Left lung (tissue), 10 donors: ENCODE data around the gene PSME2. TPM values are rescaled to one million over a fixed set of nuclear protein-coding genes. Genes with fewer than 3 reads are reported as not detected.

ENCODE experiments used
- ATAC-seq: fragments of 200-7000 bp; cut with Tn5 transposase; one replicate; pipeline ENCODE4 v1.9.1; 2020; ENCODE audit warnings: moderate library complexity
- DNase-seq, 4 donors: peaks; one replicate each; pipeline ENCODE4 v3.0.0-alpha.2; 2013 to 2020
- H3K27ac ChIP-seq, 2 donors: fragments of 200-600 bp; sonication (generic) in 1 of 2; one replicate each; pipeline versions ENCODE4 v1.5.0 to v1.8.0; 2020 to 2021
- H3K27me3 ChIP-seq, 2 donors: fragments of 200-600 bp; sonication (generic) in 1 of 2; one replicate each; pipeline versions ENCODE4 v1.5.0 to v1.8.0; 2020 to 2021
- H3K36me3 ChIP-seq, 2 donors: fragments of 200-600 bp; sonication (generic) in 1 of 2; one replicate each; pipeline versions ENCODE4 v1.5.0 to v1.8.0; 2020 to 2021
- H3K4me1 ChIP-seq, 2 donors: fragments of 200-600 bp; one replicate each; pipeline ENCODE4 v1.8.0; 2021
- H3K4me3 ChIP-seq, 2 donors: fragments of 200-600 bp; sonication (generic) in 1 of 2; one replicate each; pipeline versions ENCODE4 v1.5.0 to v1.8.0; 2020 to 2021; ENCODE audit warnings: mild to moderate bottlenecking in 1 of 2
- H3K9me3 ChIP-seq, 2 donors: fragments of 200-600 bp; sonication (generic) in 1 of 2; one replicate each; pipeline versions ENCODE4 v1.5.0 to v1.8.0; 2020 to 2021
- CTCF ChIP-seq, 2 donors: fragments of 200-600 bp; sonication (generic) in 1 of 2; IDR thresholded peaks; one replicate each; pipeline versions ENCODE4 v1.5.0 to v1.8.0; 2021; ENCODE audit warnings: antibody characterized with exemption in 2 of 2
- intact Hi-C, 2 donors: fragments of 100-400 bp; cut with DNase I; formaldehyde crosslinking; loops; one replicate each; pipeline versions ENCODE4 v1.11.2 to v1.14.2; 2022
- microRNA-seq, 2 donors: library from miRNA; unstranded; fragments of <30 nt; microRNA quantifications; one replicate each; pipeline ENCODE4, GENCODE V29; 2019
- polyA plus RNA-seq, 6 donors: library from polyadenylated mRNA; unstranded; fragments of 120-200 nt; gene quantifications; one replicate each; pipeline ENCODE4 v1.2.1, GENCODE V29; 2013; ENCODE audit not compliant: insufficient read length in 6 of 6
- total RNA-seq, 2 donors: library from RNA; stranded (reverse); fragmentation: NEBNext Ultra II Directional; extraction: Animal tissue kit (Norgen Biotek cat#: 25700); gene quantifications; one replicate each; pipeline ENCODE4 v1.2.1, GENCODE V29; 2021
- donor health status: DM: no; HTN: yes; CAD: no.
- donor health status: DM: no; HTN: no; CAD: no.

The PSME2 gene
- total and polyA plus RNA-seq, 8 donors: 126 to 224 (median 159) TPM

- H3K9me3 ChIP-seq: no peaks in the 10 kb centered on the region
- ATAC-seq (peak; percentile 94), DNase-seq (peak in 3 of 4 donors; percentile 94 to 99 (median 96))
- H3K4me1 ChIP-seq: peaks cover 6 to 46% of the 10 kb centered on the region in 2 donors
- peaks cover 0 to 22% of the 10 kb centered on the region in 2 donors for H3K36me3 ChIP-seq
- intact Hi-C loops: loop anchor here in 1 of 2 donors (10.0 kb wide), 1 partner anchor 79 kb away; no protein-coding TSS in a partner anchor
- no peak for TF ChIP-seq CTCF (IDR thresholded peaks at IDR 0.05)
- no peaks in the 10 kb centered on the region for H3K27me3 ChIP-seq
- peak within 1 kb of the TSS; percentile 95 for H3K27ac ChIP-seq
- peak within 1 kb of the TSS; percentile 89 to 93 for H3K4me3 ChIP-seq
These were observed 52.2 kb downstream of the PSME2 start, which contains the start of gene PCK2 for GRCh38 chr14:24093901-24094840. Gene PCK2, plus strand, starts transcription at chr14:24094311. Its CDS starts 95 bp downstream, at chr14:24094406.

Small RNA genes lying within 50 kb of the gene (microRNA-seq; reads per million reads assigned to microRNA genes)
- 0 to 0.27 reads per million in 2 donors for gene MIR7703

Other genes starting within 250 kb of the PSME2 start
Only the 30 nearest of the 31 such genes appear.
- gene DHRS4, start 192.8 kb downstream of the PSME2 start, total RNA-seq: 10 to 100 TPM; 28.1 to 36.5 TPM
- 10 to 100 TPM; 34.5 to 41.4 (median 39.1) TPM for gene DHRS4, start 192.8 kb downstream of the PSME2 start, polyA plus RNA-seq
- 10 to 100 TPM; 13.8 to 24.9 TPM for gene DHRS4L2, start 157.7 kb downstream of the PSME2 start, total RNA-seq
- 10 to 100 TPM; 26.1 to 32.8 (median 27.3) TPM for gene DHRS4L2, start 157.7 kb downstream of the PSME2 start, polyA plus RNA-seq
- 1 to 10 TPM; 1.0 to 2.3 TPM for gene CARMIL3, start 94.6 kb downstream of the PSME2 start, total RNA-seq
- gene CARMIL3, start 94.6 kb downstream of the PSME2 start, polyA plus RNA-seq: 1 to 10 TPM; 1.1 to 2.3 (median 1.4) TPM
- gene CPNE6, start 75.0 kb downstream of the PSME2 start, total RNA-seq: not detected
- under 1 TPM in 1 of 6 donors, not detected in 5; 0.12 TPM for gene CPNE6, start 75.0 kb downstream of the PSME2 start, polyA plus RNA-seq
- 10 to 100 TPM; 36.5 to 61.3 TPM for gene PCK2, start 52.3 kb downstream of the PSME2 start, total RNA-seq
- gene PCK2, start 52.3 kb downstream of the PSME2 start, polyA plus RNA-seq: 10 to 100 TPM; 12.9 to 18.9 (median 15.7) TPM
- 10 to 100 TPM; 56.4 to 65.1 TPM for gene DCAF11, start 31.8 kb downstream of the PSME2 start, total RNA-seq
- gene DCAF11, start 31.8 kb downstream of the PSME2 start, polyA plus RNA-seq: 10 to 100 TPM; 60.6 to 76.3 (median 67.6) TPM
- 1 to 10 TPM; 1.6 to 2.7 TPM for gene NRL, start 31.7 kb downstream of the PSME2 start, total RNA-seq
- 1 to 10 TPM in 5 of 6 donors, under 1 TPM in 1; 0.97 to 1.8 (median 1.4) TPM for gene NRL, start 31.7 kb downstream of the PSME2 start, polyA plus RNA-seq
- gene FITM1, start 16.0 kb downstream of the PSME2 start, total RNA-seq: under 1 TPM; 0.68 to 0.76 TPM
- 1 to 10 TPM in 4 of 6 donors, under 1 TPM in 2; 0.77 to 1.5 (median 1.0) TPM for gene FITM1, start 16.0 kb downstream of the PSME2 start, polyA plus RNA-seq
- gene PSME1, start 10.4 kb downstream of the PSME2 start, total RNA-seq: 100 to 1,000 TPM; 190 to 203 TPM
- 100 to 1,000 TPM; 189 to 236 (median 221) TPM for gene PSME1, start 10.4 kb downstream of the PSME2 start, polyA plus RNA-seq
- gene EMC9, start 5.0 kb downstream of the PSME2 start, total RNA-seq: 10 to 100 TPM; 16.2 to 18.1 TPM
- 10 to 100 TPM; 13.5 to 24.3 (median 23.0) TPM for gene EMC9, start 5.0 kb downstream of the PSME2 start, polyA plus RNA-seq
- gene RNF31, start 888 bp upstream of the PSME2 start, total RNA-seq: 10 to 100 TPM; 49.3 to 61.5 TPM
- 10 to 100 TPM; 42.4 to 69.9 (median 54.6) TPM for gene RNF31, start 888 bp upstream of the PSME2 start, polyA plus RNA-seq
- gene IRF9, start 14.7 kb upstream of the PSME2 start, total RNA-seq: 100 to 1,000 TPM in 1 of 2 donors, 10 to 100 TPM in 1; 95.6 to 131 TPM
- gene IRF9, start 14.7 kb upstream of the PSME2 start, polyA plus RNA-seq: 10 to 100 TPM; 53.4 to 69.9 (median 61.2) TPM
- 10 to 100 TPM; 27.0 to 31.6 TPM for gene REC8, start 25.5 kb upstream of the PSME2 start, total RNA-seq
- gene REC8, start 25.5 kb upstream of the PSME2 start, polyA plus RNA-seq: 10 to 100 TPM; 38.5 to 66.0 (median 44.3) TPM
- 10 to 100 TPM; 25.0 to 62.4 TPM for gene IPO4, start 42.2 kb upstream of the PSME2 start, total RNA-seq
- gene IPO4, start 42.2 kb upstream of the PSME2 start, polyA plus RNA-seq: 10 to 100 TPM; 22.6 to 39.5 (median 29.0) TPM
- 10 to 100 TPM; 64.9 to 72.5 TPM for gene TM9SF1, start 48.8 kb upstream of the PSME2 start, total RNA-seq
- 10 to 100 TPM; 28.1 to 37.6 (median 32.4) TPM for gene TM9SF1, start 48.8 kb upstream of the PSME2 start, polyA plus RNA-seq
- gene TSSK4, start 59.1 kb upstream of the PSME2 start, total RNA-seq: under 1 TPM; 0.37 to 0.55 TPM
- gene TSSK4, start 59.1 kb upstream of the PSME2 start, polyA plus RNA-seq: 10 to 100 TPM in 5 of 6 donors, 1 to 10 TPM in 1; 9.6 to 16.1 (median 13.7) TPM
- 10 to 100 TPM; 35.0 to 46.7 TPM for gene CHMP4A, start 66.9 kb upstream of the PSME2 start, total RNA-seq
- gene CHMP4A, start 66.9 kb upstream of the PSME2 start, polyA plus RNA-seq: 10 to 100 TPM; 52.8 to 64.6 (median 58.8) TPM
- gene MDP1, start 69.5 kb upstream of the PSME2 start, total RNA-seq: 10 to 100 TPM; 12.4 to 13.8 TPM
- gene MDP1, start 69.5 kb upstream of the PSME2 start, polyA plus RNA-seq: 10 to 100 TPM in 5 of 6 donors, 1 to 10 TPM in 1; 9.8 to 19.4 (median 11.7) TPM
- 100 to 1,000 TPM; 162 to 163 TPM for gene NEDD8, start 85.8 kb upstream of the PSME2 start, total RNA-seq
- gene NEDD8, start 85.8 kb upstream of the PSME2 start, polyA plus RNA-seq: 100 to 1,000 TPM; 185 to 219 (median 203) TPM
- gene GMPR2, start 86.3 kb upstream of the PSME2 start, total RNA-seq: 10 to 100 TPM; 63.6 to 69.6 TPM
- 100 to 1,000 TPM in 4 of 6 donors, 10 to 100 TPM in 2; 96.6 to 117 (median 114) TPM for gene GMPR2, start 86.3 kb upstream of the PSME2 start, polyA plus RNA-seq
- gene TINF2, start 96.0 kb upstream of the PSME2 start, total RNA-seq: 100 to 1,000 TPM; 105 to 110 TPM
- 10 to 100 TPM; 52.2 to 67.0 (median 58.3) TPM for gene TINF2, start 96.0 kb upstream of the PSME2 start, polyA plus RNA-seq
- 1 to 10 TPM; 7.6 to 9.6 TPM for gene TGM1, start 116.6 kb upstream of the PSME2 start, total RNA-seq
- gene TGM1, start 116.6 kb upstream of the PSME2 start, polyA plus RNA-seq: 1 to 10 TPM; 2.6 to 4.3 (median 3.2) TPM
- gene RABGGTA, start 125.0 kb upstream of the PSME2 start, total RNA-seq: 10 to 100 TPM; 49.3 to 53.3 TPM
- 10 to 100 TPM; 20.2 to 28.7 (median 25.6) TPM for gene RABGGTA, start 125.0 kb upstream of the PSME2 start, polyA plus RNA-seq
- 10 to 100 TPM; 24.9 to 50.2 TPM for gene DHRS1, start 153.2 kb upstream of the PSME2 start, total RNA-seq
- gene DHRS1, start 153.2 kb upstream of the PSME2 start, polyA plus RNA-seq: 10 to 100 TPM; 37.7 to 55.5 (median 42.6) TPM
- gene NOP9, start 153.2 kb upstream of the PSME2 start, total RNA-seq: 10 to 100 TPM; 22.4 to 24.8 TPM
- 10 to 100 TPM; 22.4 to 28.4 (median 26.0) TPM for gene NOP9, start 153.2 kb upstream of the PSME2 start, polyA plus RNA-seq
- gene CIDEB, start 161.4 kb upstream of the PSME2 start, total RNA-seq: 10 to 100 TPM in 1 of 2 donors, 1 to 10 TPM in 1; 9.2 to 22.7 TPM
- gene CIDEB, start 161.4 kb upstream of the PSME2 start, polyA plus RNA-seq: 10 to 100 TPM in 5 of 6 donors, 1 to 10 TPM in 1; 9.5 to 14.8 (median 13.9) TPM
- 1 to 10 TPM; 4.5 to 6.3 TPM for gene LTB4R2, start 163.5 kb upstream of the PSME2 start, total RNA-seq
- 1 to 10 TPM; 4.0 to 5.9 (median 5.6) TPM for gene LTB4R2, start 163.5 kb upstream of the PSME2 start, polyA plus RNA-seq
- 10 to 100 TPM in 1 of 2 donors, 1 to 10 TPM in 1; 5.9 to 26.1 TPM for gene LTB4R, start 164.9 kb upstream of the PSME2 start, total RNA-seq
- gene LTB4R, start 164.9 kb upstream of the PSME2 start, polyA plus RNA-seq: 1 to 10 TPM; 5.3 to 7.7 (median 6.5) TPM
- 10 to 100 TPM; 38.2 to 45.2 TPM for gene ADCY4, start 188.5 kb upstream of the PSME2 start, total RNA-seq
- 10 to 100 TPM; 25.7 to 48.5 (median 32.2) TPM for gene ADCY4, start 188.5 kb upstream of the PSME2 start, polyA plus RNA-seq
- 10 to 100 TPM; 16.1 to 26.3 TPM for gene RIPK3, start 193.4 kb upstream of the PSME2 start, total RNA-seq
- gene RIPK3, start 193.4 kb upstream of the PSME2 start, polyA plus RNA-seq: 1 to 10 TPM; 2.4 to 3.8 (median 3.0) TPM